ENCODE results near the gene CTBP2.

DNA sequence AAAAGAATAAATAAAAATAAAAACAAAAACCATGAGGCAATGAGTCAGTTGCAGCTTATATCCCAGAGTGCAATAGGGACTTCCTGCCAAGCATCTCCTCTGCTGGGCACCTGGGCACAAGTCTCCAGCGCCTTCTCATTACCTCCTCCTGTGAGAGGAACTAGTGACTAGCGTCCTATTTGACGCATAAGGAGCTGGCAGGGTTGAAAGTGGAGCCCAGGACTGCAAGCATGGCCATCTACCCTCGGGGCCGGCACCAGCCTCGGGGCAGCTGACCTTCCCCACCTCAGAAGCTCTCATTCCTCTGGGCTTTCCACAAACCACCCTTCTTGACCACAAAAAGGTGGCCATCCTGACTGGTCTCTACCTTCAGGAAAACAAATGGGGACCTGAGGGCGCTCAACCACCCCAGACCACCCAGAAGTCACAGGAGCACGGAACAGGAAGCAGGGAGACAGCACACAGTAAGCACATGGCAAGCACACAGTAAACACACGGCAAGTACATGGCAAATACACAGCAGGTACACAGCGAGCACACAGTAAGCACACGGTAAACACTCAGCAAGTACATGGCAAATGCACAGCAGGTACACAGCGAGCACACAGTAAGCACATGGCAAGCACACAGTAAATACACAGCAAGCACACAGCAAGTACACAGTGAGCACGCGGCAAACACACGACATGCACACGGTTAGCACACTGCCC, 19.1 kb downstream of the CTBP2 start:
- TF ChIP-seq, protein P1, sequence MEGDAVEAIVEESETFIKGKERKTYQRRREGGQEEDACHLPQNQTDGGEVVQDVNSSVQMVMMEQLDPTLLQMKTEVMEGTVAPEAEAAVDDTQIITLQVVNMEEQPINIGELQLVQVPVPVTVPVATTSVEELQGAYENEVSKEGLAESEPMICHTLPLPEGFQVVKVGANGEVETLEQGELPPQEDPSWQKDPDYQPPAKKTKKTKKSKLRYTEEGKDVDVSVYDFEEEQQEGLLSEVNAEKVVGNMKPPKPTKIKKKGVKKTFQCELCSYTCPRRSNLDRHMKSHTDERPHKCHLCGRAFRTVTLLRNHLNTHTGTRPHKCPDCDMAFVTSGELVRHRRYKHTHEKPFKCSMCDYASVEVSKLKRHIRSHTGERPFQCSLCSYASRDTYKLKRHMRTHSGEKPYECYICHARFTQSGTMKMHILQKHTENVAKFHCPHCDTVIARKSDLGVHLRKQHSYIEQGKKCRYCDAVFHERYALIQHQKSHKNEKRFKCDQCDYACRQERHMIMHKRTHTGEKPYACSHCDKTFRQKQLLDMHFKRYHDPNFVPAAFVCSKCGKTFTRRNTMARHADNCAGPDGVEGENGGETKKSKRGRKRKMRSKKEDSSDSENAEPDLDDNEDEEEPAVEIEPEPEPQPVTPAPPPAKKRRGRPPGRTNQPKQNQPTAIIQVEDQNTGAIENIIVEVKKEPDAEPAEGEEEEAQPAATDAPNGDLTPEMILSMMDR (IDR thresholded peaks at IDR 0.05) = no peak
- TF ChIP-seq POLR2A (IDR thresholded peaks at IDR 0.05) = no peak
